ENCODE data around the gene FSCB. TPM values are rescaled to one million over a fixed set of nuclear protein-coding genes. Genes with fewer than 3 reads are reported as not detected.

FSCB gene
- total RNA-seq, 1 donor, result 0.09 TPM

DNA sequence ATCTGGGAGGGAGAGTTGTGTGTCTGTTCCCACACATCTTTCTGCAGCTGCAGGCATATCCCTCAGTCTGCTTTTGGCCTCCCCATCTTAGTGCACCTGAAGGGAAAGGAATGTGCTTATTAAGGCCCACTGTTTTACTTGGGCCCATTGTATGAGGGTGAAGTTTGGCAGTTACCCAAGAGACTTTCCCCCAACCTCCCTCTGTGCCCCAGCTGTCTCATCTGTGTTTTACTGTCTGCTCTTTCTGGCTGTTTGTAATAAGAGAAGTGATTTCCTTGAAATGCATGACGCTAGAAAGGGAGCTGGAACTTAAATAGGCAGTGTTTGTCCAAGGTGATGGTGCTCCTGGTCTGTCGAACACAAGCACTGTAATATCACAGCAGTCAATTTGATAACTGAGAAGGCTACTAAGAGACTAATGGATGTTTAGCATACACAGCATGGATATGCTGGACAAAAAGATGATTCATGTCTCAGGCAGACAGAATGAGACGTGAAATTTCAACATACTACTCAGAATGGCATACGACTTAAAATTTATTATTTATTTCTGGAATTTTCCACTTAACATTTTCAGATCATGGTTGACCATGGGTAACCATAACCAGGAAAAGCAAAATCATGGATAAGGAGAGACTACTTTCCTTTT lies 43.6 kb downstream of the FSCB start:
- no peak for DNase-seq (ENCODE audit: low read depth)
- TF ChIP-seq, protein P1, sequence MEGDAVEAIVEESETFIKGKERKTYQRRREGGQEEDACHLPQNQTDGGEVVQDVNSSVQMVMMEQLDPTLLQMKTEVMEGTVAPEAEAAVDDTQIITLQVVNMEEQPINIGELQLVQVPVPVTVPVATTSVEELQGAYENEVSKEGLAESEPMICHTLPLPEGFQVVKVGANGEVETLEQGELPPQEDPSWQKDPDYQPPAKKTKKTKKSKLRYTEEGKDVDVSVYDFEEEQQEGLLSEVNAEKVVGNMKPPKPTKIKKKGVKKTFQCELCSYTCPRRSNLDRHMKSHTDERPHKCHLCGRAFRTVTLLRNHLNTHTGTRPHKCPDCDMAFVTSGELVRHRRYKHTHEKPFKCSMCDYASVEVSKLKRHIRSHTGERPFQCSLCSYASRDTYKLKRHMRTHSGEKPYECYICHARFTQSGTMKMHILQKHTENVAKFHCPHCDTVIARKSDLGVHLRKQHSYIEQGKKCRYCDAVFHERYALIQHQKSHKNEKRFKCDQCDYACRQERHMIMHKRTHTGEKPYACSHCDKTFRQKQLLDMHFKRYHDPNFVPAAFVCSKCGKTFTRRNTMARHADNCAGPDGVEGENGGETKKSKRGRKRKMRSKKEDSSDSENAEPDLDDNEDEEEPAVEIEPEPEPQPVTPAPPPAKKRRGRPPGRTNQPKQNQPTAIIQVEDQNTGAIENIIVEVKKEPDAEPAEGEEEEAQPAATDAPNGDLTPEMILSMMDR (IDR thresholded peaks at IDR 0.05; ENCODE audit: insufficient read depth, low read length), result no peak
- H3K4me3 ChIP-seq (ENCODE audit: low read depth, low read length), result no peak overlapping the region

DNA sequence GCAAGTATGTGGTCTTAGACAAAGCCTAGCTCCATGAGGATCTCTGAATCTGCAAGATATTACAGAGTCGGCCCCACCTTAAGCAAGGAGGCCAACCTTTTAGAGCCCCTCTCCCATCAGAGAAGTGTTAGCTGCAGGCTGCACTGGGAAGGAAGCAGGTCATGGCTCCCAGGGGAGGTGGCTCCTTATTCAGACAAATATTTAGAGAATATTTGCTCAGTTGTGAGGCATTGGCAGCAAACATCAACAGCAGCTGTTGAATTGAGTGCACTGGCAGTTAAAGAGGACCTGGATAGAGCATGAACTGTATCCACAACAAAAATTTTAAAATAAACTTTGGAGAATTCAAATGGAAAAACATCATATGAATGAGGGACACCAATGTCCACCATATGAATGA lies 44.7 kb downstream of the FSCB start:
- TF ChIP-seq, protein P1 (IDR thresholded peaks at IDR 0.05; ENCODE audit: insufficient read depth, low read length), result no peak
- DNase-seq (ENCODE audit: low read depth), result no peak
- H3K4me3 ChIP-seq (ENCODE audit: low read depth, low read length), result no peak overlapping the region

DNA sequence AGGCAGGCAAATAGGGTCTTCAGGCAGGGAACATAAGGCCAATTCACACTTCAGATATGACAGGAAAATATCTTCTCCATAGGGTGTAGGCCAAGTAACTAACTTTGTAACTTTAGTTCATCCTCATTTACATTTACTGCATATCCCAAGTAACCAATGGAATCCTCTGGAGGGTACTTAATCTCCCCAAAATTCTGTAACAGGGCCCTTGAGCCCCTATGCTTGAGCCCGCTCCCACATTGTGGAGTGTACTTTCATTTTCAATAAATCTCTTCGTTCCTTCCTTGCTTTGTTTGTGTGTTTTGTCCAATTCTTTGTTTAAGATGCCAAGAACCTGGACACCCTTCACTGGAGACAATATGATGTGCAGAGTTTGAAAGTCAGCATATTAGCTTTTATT lies 45.3 kb downstream of the FSCB start:
- H3K4me3 ChIP-seq (ENCODE audit: low read depth, low read length), result no peak overlapping the region
- DNase-seq (ENCODE audit: low read depth), result no peak

More for the DNA sequence above, 45.3 kb downstream of the FSCB start:
- TF ChIP-seq, protein P1 (IDR thresholded peaks at IDR 0.05; ENCODE audit: insufficient read depth, low read length), result no peak
